K562 (cell line): ENCODE results near the gene DHRS11. TPM values are rescaled to one million over a fixed set of nuclear protein-coding genes. Genes with fewer than 3 reads are reported as not detected.

ENCODE experiments used
- ATAC-seq: fragments of 200-7000 bp; cut with Tn5 transposase; 3 replicates; pipeline ENCODE4 v1.9.1; 2020; ENCODE audit warnings: moderate library complexity
- BruUV-seq: library from RNA; stranded (reverse); fragments of 400-500 nt; replicated peaks from 2 replicates; lab custom pipeline; 2021; lab: Mats Ljungman, UMichigan
- CTCF ChIA-PET: fragments of 300-600 bp; formaldehyde crosslinking; extraction: SDS; loops from one replicate; lab custom pipeline; 2021; ENCODE audit warnings: low intra/inter-chr PET ratio; lab: Yijun Ruan, JAX
- POLR2A ChIA-PET: fragments of 300-600, 350-650 bp; sonication (Branson Sonifier 250); formaldehyde crosslinking; extraction: SDS; loops from one replicate; lab custom pipeline; 2021; ENCODE audit warnings: antibody characterized with exemption, inconsistent platforms; lab: Yijun Ruan, JAX
- DNase-seq, 4 experiments: peaks; one replicate each; pipeline versions ENCODE4 v3.0.0 to v3.0.0-alpha.2; 2011 to 2018; ENCODE audit warnings: low spot score in 3 of 4, mixed read lengths in 3 of 4; ENCODE audit errors: extremely low read depth in 1 of 4
- FAIRE-seq: peaks from 2 replicates; lab custom pipeline; 2011; peaks lifted over from hg19 to GRCh38; lab: Jason Lieb, UNC
- H2AFZ ChIP-seq: 2 replicates; pipeline ENCODE4 v1.6.0; 2011; ENCODE audit warnings: low read depth, low read length, control low read depth, inconsistent platforms
- H3K27ac ChIP-seq: fragments of 200-600 bp; 3 replicates; pipeline ENCODE4 v1.8.0; 2011; ENCODE audit warnings: low read depth, mild to moderate bottlenecking, control low read depth, inconsistent platforms, low read length, moderate library complexity, mixed read lengths; ENCODE audit errors: extremely low read depth
- H3K27me3 ChIP-seq, 2 experiments: fragments of 300-600 bp in 1 of 2; 2 replicates in 1 of 2; 3 replicates in 1 of 2; pipeline versions ENCODE4 v1.6.0 to v1.8.0; 2011; ENCODE audit warnings: inconsistent platforms in 2 of 2, low read length in 2 of 2, mild to moderate bottlenecking in 1 of 2, mixed read lengths in 1 of 2, moderate library complexity in 1 of 2; ENCODE audit not compliant: control insufficient read depth in 2 of 2, insufficient read depth in 2 of 2
- H3K36me3 ChIP-seq: fragments of 300-600 bp; 3 replicates; pipeline ENCODE4 v1.8.0; 2011; ENCODE audit warnings: mild to moderate bottlenecking, low read length, inconsistent platforms; ENCODE audit not compliant: control insufficient read depth, insufficient read depth
- H3K4me1 ChIP-seq, 2 experiments: fragments of 200-600 bp in 1 of 2; replicated peaks in 1 of 2; 2 replicates in 1 of 2; 3 replicates in 1 of 2; pipeline versions ENCODE4 v1.5.1 to v1.8.0; 2011; ENCODE audit warnings: inconsistent platforms in 2 of 2, low read length in 2 of 2, mild to moderate bottlenecking in 1 of 2, mixed read lengths in 1 of 2, moderate library complexity in 1 of 2; ENCODE audit not compliant: control insufficient read depth in 2 of 2, insufficient read depth in 2 of 2
- H3K4me2 ChIP-seq: 2 replicates; pipeline ENCODE4 v1.6.1; 2011; ENCODE audit warnings: low read length, control low read depth, inconsistent platforms, mixed read lengths; ENCODE audit not compliant: insufficient read depth
- H3K4me3 ChIP-seq: fragments of 200-600 bp; sonication (generic), shearing (Covaris generic); 2 replicates; pipeline ENCODE4 v1.5.1; 2016; ENCODE audit warnings: control low read depth, inconsistent platforms
- H3K79me2 ChIP-seq: fragments of 200-600 bp; 3 replicates; pipeline ENCODE4 v1.8.0; 2011; ENCODE audit warnings: low read length, inconsistent platforms; ENCODE audit not compliant: control insufficient read depth, insufficient read depth
- H3K9ac ChIP-seq, 2 experiments: 2 replicates each; pipeline versions ENCODE4 v1.6.0 to v1.6.1; 2011; ENCODE audit warnings: low read depth in 2 of 2, low read length in 2 of 2, control low read depth in 1 of 2, inconsistent platforms in 1 of 2, mild to moderate bottlenecking in 1 of 2, mixed read lengths in 1 of 2; ENCODE audit not compliant: insufficient read depth in 1 of 2
- H3K9me1 ChIP-seq: one replicate; pipeline ENCODE4 v1.6.0; 2011; ENCODE audit warnings: inconsistent platforms, mild to moderate bottlenecking, low read length, moderate library complexity; ENCODE audit not compliant: control insufficient read depth, insufficient read depth
- H3K9me3 ChIP-seq: replicated peaks from 2 replicates; pipeline ENCODE4 v1.5.1; 2011; ENCODE audit warnings: low read depth, low read length, inconsistent platforms; ENCODE audit not compliant: control insufficient read depth, insufficient read depth
- H4K20me1 ChIP-seq: replicated peaks from 2 replicates; pipeline ENCODE4 v1.6.1; 2011; ENCODE audit warnings: low read length, inconsistent platforms, mixed read lengths; ENCODE audit not compliant: control insufficient read depth, insufficient read depth
- GTF2F1 ChIP-seq: IDR thresholded peaks from 2 replicates; pipeline ENCODE4 v1.6.1; 2011; ENCODE audit warnings: low read depth, low read length, improper control_type of control experiment
- IRF2 ChIP-seq: sonication (generic); formaldehyde crosslinking; IDR thresholded peaks from 2 replicates; pipeline ENCODE4 v1.8.1; 2022; ENCODE audit warnings: mild to moderate bottlenecking, missing genetic modification reagents
- NFIX ChIP-seq: fragments of 250-450 bp; sonication (Bioruptor Pico); IDR thresholded peaks from 2 replicates; pipeline ENCODE4 v1.4.0; 2020; ENCODE audit warnings: low read depth, mild to moderate bottlenecking, moderate library complexity
- PKNOX1 ChIP-seq: fragments of 450-650 bp; IDR thresholded peaks from 2 replicates; pipeline ENCODE4 v1.6.1; 2016
- SRF ChIP-seq, 2 experiments: fragments of 250-450, 450-650 bp in 1 of 2; sonication (Bioruptor Pico) in 1 of 2; sonication (generic) in 1 of 2; formaldehyde crosslinking; IDR thresholded peaks; 2 replicates each; pipeline versions ENCODE4 v1.5.0 to v1.5.1; 2020 to 2022; ENCODE audit warnings: mild to moderate bottlenecking in 1 of 2, missing genetic modification reagents in 1 of 2
- STAT5A ChIP-seq: IDR thresholded peaks from 2 replicates; pipeline ENCODE4 v1.6.1; 2012; ENCODE audit warnings: low read length, inconsistent platforms, borderline replicate concordance
- ZNF232 ChIP-seq: sonication (generic); formaldehyde crosslinking; IDR thresholded peaks from 2 replicates; pipeline ENCODE4 v1.8.0; 2022; ENCODE audit warnings: mild to moderate bottlenecking, missing genetic modification reagents
- ZNF263 ChIP-seq: sonication (generic); formaldehyde crosslinking; IDR thresholded peaks from 2 replicates; pipeline ENCODE4 v1.8.0; 2022; ENCODE audit warnings: mild to moderate bottlenecking, missing genetic modification reagents, borderline replicate concordance
- WGBS: fragments of 100-300 bp; shearing (Covaris generic); methylation state at CpG from one replicate; pipeline ENCODE4 v1.1.6; 2016; ENCODE audit warnings: low coverage, mixed read lengths; ENCODE audit not compliant: insufficient coverage; ENCODE audit errors: missing lambda C conversion rate; 5-methylcytosine and 5-hydroxymethylcytosine counted together
- in situ Hi-C: fragments of 300-500 bp; cut with MboI; formaldehyde crosslinking; loops from 4 replicates; pipeline ENCODE4 v1.15.0; 2018; ENCODE audit warnings: inconsistent platforms, mixed read lengths
- intact Hi-C: fragments of 100-400 bp; cut with micrococcal nuclease; formaldehyde crosslinking; loops from 2 replicates; pipeline ENCODE4 v1.14.2; 2022
- polyA plus RNA-seq, 8 experiments: library from polyadenylated mRNA; depleted of rRNA in 4 of 8; stranded (reverse) in 5 of 8; unstranded in 3 of 8; fragments of >200 nt; fragmentation: Nextera tagmentation in 2 of 8; fragmentation: Illumina TruSeq in 1 of 8; extraction: Ambion mirVana in 2 of 8; extraction: Trizol in 1 of 8; gene quantifications; 2 replicates each; pipeline versions ENCODE4 v1.2.1 to v1.2.3, GENCODE V29; 2011 to 2014; ENCODE audit warnings: inconsistent platforms in 1 of 8, missing spikeins in 1 of 8
- total RNA-seq, 7 experiments: library from RNA; depleted of rRNA in 6 of 7; stranded (reverse); fragments of >200 nt in 6 of 7; fragmentation: Illumina TruSeq in 2 of 7; extraction: Trizol in 2 of 7; gene quantifications; 2 replicates each; pipeline versions ENCODE4 v1.2.1 to v1.2.3, GENCODE V29; 2011 to 2021; ENCODE audit warnings: low replicate concordance in 1 of 7

The DHRS11 gene
- total and polyA plus RNA-seq, 9 of the 15 experiments (the other 6 are each of a cell fraction or from before 2014, with no cell fraction given) = 15.2 to 123 (median 59.8) TPM

DNA sequence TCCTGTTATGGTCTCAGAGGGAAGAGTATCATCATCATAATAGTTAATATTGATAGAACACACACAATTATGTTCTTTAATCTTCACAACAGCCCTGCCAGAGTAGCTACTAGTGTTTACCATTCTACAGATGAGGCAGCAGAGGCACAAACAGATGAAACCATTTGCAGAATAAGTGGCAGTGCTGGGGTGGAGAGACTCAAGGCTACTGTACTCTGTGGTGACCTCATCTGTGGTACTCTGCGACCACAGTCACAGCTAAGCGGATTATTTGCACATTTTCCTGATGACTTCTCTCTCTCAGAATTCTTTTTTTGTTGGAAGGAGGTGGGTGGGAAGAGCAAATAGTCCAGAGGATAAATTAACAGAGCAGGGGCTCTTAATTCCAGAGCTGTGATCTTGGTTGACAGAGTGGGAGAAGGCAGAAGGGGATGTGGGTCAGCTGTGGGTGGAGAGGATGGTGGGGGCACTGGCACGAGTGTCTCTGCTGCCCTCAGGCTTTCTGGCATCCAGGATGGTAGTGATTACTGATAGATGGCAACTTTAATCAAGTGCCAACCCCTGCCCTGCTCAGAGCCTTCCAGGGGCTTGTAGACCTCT lies 51.5 kb downstream of the DHRS11 start:
- no peak for FAIRE-seq
- Histone ChIP-seq H3K4me3 (no peak overlapping the region), H3K36me3 (no peaks in the 10 kb centered on the region), H3K9me1 (no peaks in the 10 kb centered on the region), H3K79me2 (no peaks in the 10 kb centered on the region), H4K20me1 (0 out of 2 replicates have a peak, but pooled peaks cover 12% of the 10 kb centered on the region), H3K27me3 (peaks cover 48 to 76% of the 10 kb centered on the region in 2 experiments), H3K9ac (no peak overlapping the region), H3K4me1 (peaks cover 0 to 10% of the 10 kb centered on the region in 2 experiments; a peak in 2 of 5 replicates), H2AFZ (no peak overlapping the region), H3K27ac (no peak overlapping the region), H3K4me2 (no peak overlapping the region), H3K9me3 (no peaks in the 10 kb centered on the region)
- no peak for ATAC-seq
- 0% methylated on average over 3 of the region's 3 CpGs for WGBS
- POLR2A ChIA-PET = interaction anchor here (1.4 kb wide), 1 partner anchor 9 kb away, joined by 3 read pairs; no protein-coding TSS in a partner anchor
- intact Hi-C loops (no loop called here), in situ Hi-C loops (no loop called here)
- TF ChIP-seq GTF2F1 (no peak), IRF2 (CRISPR knock-in tag) (no peak), NFIX (CRISPR knock-in tag) (no peak), SRF (CRISPR knock-in tag; IDR thresholded peaks at IDR 0.05) (no peak)
- DNase-seq = no peak
- CTCF ChIA-PET = no interaction called here
- no TSS peak for BruUV-seq

DNA sequence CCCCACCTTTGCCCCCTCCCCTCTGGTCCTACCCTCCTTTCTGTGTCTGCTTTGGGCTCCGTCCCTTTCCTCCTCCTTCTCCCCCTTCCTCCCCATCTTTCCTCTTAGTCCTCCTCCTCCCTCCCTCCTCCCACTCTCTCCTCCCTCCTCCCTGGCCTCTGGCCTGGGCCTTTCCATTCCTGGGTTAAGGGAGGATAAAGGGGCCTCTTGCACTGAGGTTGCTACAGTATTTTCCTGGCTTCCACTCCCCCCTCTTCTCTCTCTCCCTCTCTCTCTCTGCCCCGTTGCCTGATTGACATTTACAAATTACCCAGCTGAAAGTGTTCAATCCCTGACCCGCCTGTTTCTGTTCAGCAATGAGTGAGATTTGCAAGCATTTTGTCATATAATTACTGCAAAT lies 53.7 kb downstream of the DHRS11 start:
- intact Hi-C loops (no loop called here), in situ Hi-C loops (no loop called here)
- CTCF ChIA-PET = no interaction called here
- POLR2A ChIA-PET = no interaction called here
- Histone ChIP-seq H2AFZ (no peak overlapping the region), H3K4me3 (no peak overlapping the region), H3K79me2 (no peaks in the 10 kb centered on the region), H3K4me1 (peaks cover 0 to 10% of the 10 kb centered on the region in 2 experiments; a peak in 2 of 5 replicates), H3K9me3 (no peaks in the 10 kb centered on the region), H3K36me3 (no peaks in the 10 kb centered on the region), H3K4me2 (no peak overlapping the region), H3K9me1 (no peaks in the 10 kb centered on the region), H4K20me1 (0 out of 2 replicates have a peak, but pooled peaks cover 12% of the 10 kb centered on the region), H3K27me3 (peaks cover 39 to 74% of the 10 kb centered on the region in 2 experiments), H3K27ac (no peak overlapping the region), H3K9ac (no peak overlapping the region)
- no TSS peak for BruUV-seq
- ATAC-seq (no peak), FAIRE-seq (no peak), DNase-seq (no peak)
- TF ChIP-seq PKNOX1 (0 out of 2 replicates have a peak, but pooled peaks have one; percentile 34), ZNF232 (CRISPR knock-in tag) (no peak), ZNF263 (CRISPR knock-in tag) (peak; percentile 68; the same call in 1 of the 2 replicates), STAT5A (no peak)
- 0% methylated on average over 1 of the region's 3 CpGs for WGBS
